Neural progenitor cell (in vitro differentiated cells): ENCODE measurements around the gene DSTN.

Source experiments
- EZH2phosphoT487 ChIP-seq: fragments of 200-600 bp; sonication (generic); IDR thresholded peaks from 2 replicates; pipeline ENCODE4 v1.6.1; 2017; ENCODE audit warnings: antibody characterized with exemption
- TF ChIP-seq, protein P1 (sequence below): fragments of 200-600 bp; sonication (generic); IDR thresholded peaks from 2 replicates; pipeline ENCODE4 v1.5.1; 2017; ENCODE audit warnings: antibody characterized with exemption, mild to moderate bottlenecking

DNA sequence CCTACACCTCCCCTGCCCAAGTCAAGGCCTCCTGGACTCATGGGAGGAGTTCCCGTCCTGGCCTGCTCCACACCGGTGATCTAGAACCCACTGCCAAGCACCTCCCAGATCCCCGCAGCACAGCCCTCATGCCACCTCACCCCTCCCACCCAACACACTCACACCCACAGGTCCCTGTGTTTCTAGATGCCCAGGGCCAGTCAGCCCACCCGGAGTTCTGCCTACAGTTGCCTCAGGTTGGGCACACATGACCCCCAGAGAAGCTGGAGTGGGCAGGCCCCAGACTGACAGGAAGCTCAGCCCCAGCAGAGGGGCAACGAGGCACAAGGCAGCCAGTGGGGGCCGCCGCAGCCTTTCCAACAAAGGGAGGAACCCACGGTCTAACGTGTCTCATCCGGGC is 82.5 kb downstream of the DSTN start:
- TF ChIP-seq, protein P1, sequence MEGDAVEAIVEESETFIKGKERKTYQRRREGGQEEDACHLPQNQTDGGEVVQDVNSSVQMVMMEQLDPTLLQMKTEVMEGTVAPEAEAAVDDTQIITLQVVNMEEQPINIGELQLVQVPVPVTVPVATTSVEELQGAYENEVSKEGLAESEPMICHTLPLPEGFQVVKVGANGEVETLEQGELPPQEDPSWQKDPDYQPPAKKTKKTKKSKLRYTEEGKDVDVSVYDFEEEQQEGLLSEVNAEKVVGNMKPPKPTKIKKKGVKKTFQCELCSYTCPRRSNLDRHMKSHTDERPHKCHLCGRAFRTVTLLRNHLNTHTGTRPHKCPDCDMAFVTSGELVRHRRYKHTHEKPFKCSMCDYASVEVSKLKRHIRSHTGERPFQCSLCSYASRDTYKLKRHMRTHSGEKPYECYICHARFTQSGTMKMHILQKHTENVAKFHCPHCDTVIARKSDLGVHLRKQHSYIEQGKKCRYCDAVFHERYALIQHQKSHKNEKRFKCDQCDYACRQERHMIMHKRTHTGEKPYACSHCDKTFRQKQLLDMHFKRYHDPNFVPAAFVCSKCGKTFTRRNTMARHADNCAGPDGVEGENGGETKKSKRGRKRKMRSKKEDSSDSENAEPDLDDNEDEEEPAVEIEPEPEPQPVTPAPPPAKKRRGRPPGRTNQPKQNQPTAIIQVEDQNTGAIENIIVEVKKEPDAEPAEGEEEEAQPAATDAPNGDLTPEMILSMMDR: no peak
- TF ChIP-seq EZH2phosphoT487: no peak
